ENCODE data around the gene EPB41L2. TPM values are rescaled to one million over a fixed set of nuclear protein-coding genes. Genes with fewer than 3 reads are reported as not detected.
"Not testable (repeated sequence)": the region's sequence is repeated elsewhere in the genome, so short reads cannot be mapped to it uniquely, and the experiment has no call there.

The EPB41L2 gene
- total RNA-seq, 1 donor from 2014 or later: 30.8 TPM

- intact Hi-C loops (cut with micrococcal nuclease): not testable (repeated sequence)
These were observed 147.4 kb downstream of the EPB41L2 start for GRCh38 chr6:130915606-130916005.

- intact Hi-C loops (cut with micrococcal nuclease): loop anchor here (5.0 kb wide), 1 partner anchor 1039 kb away; the partner anchor contains the start of gene CCN2
These were observed 149.9 kb downstream of the EPB41L2 start for GRCh38 chr6:130913120-130913519.

DNA sequence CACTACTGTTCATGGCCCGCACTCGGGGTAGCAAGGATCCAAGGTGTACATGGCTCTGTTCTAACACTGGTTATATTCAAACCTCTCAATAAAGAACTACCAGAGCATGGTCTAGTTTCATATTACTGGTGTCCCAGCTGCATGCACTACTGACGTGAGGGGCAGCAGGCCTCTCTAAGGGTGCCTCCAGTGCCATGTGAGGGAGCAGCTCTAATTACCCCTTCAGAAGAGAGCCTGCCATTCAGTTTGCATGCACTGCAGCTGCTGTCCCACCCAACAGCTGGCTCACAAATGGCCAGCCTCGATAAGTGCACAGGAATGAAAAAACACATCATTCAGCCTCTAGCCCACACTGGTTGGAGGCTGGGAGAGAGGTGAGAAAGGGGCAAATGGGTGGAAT lies 150.6 kb downstream of the EPB41L2 start:
- intact Hi-C loops (cut with micrococcal nuclease): loop anchor here (5.0 kb wide), 1 partner anchor 1040 kb away; the partner anchor contains the start of gene CCN2

DNA sequence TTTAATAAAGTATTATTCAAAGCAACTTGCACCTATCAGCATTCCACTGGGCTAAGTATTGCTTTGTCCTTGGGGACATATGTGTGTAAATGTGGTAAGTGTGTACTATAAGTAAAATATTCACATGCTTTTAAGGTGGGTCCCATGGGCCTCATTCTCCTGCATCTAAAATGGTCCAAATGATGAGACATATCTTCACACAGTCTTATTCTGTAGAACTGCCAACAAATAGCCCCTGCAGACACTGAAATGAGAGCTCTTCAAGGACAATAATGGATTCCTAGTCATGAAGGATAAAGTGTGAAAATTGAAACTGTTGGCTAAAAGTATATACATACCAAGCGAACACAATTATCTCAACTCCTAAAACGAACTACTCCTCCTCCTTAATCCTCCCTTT lies 154.1 kb downstream of the EPB41L2 start:
- intact Hi-C loops (cut with micrococcal nuclease): no loop called here

- intact Hi-C loops (cut with micrococcal nuclease): no loop called here
These were observed 154.9 kb downstream of the EPB41L2 start for GRCh38 chr6:130908188-130908587.

DNA sequence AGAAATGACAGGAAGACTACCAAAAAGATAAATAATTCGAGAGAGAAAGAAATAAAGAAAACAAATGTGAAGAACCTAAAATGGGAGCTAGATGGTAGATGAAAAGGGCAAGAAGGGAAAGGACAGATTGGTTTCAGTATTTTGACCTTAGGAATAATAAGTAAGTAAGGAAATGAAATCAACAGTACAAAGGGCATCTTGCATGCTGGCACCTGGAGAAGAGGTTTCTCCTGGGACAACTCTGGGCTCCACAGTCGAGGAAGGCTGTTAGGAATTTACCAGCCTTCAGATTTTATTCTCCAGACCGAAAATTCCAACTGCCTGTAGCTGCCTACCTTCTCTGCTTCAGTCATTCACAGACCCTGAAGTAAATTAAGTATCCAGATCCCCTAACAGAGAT lies 155.4 kb downstream of the EPB41L2 start:
- intact Hi-C loops (cut with micrococcal nuclease): no loop called here

- intact Hi-C loops (cut with micrococcal nuclease): no loop called here
These were observed 156.2 kb downstream of the EPB41L2 start for GRCh38 chr6:130906736-130907381.

DNA sequence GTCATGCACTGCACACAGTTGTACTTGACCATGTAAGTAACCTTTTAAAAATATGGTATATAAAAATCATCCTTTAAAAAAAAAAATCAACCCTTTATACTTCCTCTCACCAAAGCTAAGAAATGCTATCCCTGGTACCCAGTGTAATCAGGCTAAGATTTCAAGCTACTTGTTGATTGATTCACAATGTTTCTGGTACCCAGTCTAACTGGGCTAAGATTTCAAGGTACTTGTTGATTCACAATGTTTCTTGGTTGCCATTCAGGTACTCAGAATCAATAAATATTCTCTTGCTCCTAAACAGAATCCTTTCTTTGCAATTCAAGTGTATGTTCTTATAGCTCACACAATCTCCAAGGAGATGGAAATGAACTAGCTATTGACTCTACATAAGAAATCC lies 159.4 kb downstream of the EPB41L2 start:
- intact Hi-C loops (cut with micrococcal nuclease): no loop called here

- intact Hi-C loops (cut with micrococcal nuclease): no loop called here
These were observed 160.0 kb downstream of the EPB41L2 start for GRCh38 chr6:130903007-130903406.

DNA sequence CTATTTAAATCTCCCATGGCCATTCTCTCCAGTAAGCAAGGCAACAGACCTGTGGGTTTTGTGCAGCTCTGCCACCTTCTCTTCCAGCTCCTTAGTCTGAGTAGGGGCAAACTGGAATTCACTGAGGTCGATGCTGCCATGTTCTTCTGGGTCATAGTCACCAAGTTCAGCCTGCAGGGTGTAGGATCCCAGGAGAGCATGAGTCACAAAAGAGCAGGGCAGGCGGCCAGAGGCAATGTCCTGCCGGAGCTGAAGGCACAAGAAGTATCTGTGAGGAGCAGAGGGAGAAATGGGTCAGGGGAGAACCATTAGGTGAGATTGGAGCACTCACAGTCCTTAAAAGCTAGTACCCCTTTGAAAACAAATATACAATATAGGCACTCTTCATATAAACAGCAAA lies 162.1 kb downstream of the EPB41L2 start:
- intact Hi-C loops (cut with micrococcal nuclease): no loop called here

GRCh38 chr6:130896249-130896648 lies 166.8 kb downstream of the EPB41L2 start:
- intact Hi-C loops (cut with micrococcal nuclease): no loop called here

DNA sequence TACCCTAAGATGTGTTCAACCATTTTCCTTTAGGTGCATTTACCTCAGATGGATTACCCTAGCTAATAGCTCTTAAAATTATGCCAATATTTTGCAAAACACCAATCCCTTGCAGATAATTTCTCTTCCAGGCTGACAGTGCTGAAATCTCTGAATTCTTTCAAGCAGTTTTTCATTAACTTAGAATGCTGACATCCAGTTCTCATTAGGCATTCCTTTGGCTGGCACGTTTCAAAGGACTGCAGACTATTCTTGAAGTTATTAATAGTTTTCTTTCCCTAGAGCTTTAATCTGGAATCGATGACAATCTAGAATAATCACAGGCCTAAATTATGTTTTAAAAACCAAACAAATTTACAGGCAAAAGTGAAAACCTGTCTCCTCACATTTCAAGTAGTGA lies 167.5 kb downstream of the EPB41L2 start:
- intact Hi-C loops (cut with micrococcal nuclease): no loop called here

DNA sequence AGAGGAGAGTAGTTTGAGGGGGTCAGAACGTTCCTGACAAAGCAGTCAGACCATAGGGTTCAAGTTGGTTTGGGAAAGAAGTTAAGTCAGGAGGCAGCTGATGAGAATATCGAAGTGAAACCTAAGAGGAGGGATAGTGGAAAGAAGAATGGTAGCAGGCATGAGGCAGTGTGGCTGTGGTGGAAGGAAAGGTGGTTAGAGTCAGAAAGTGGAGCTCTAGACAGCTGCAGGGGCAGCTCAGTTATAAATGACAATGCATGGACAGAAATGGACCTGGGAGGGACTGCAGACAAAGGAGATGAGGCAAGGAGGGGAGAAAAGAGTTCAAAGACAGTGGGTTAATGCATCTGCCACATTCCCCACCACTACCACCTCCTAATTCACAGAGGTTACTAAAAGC lies 169.3 kb downstream of the EPB41L2 start:
- intact Hi-C loops (cut with micrococcal nuclease): no loop called here

DNA sequence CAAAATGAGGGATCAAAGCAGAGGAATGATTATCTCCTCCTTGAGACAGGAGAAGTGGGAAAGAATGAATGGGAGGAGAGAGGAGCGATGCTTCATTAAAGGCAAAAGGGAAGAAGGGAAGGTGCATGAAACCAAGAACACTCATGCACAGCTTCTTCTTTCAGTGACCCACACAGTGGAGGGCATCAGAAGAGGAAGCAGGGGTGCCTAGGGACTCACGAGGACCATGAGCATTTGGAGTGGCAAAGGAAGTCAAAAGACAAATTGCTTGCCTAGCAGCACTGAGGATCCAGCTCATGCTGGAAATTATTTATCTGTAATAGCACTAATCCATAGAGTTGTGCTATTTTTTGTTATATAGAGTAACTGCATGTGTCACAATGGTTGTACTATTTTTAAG lies 169.8 kb downstream of the EPB41L2 start:
- intact Hi-C loops (cut with micrococcal nuclease): no loop called here

DNA sequence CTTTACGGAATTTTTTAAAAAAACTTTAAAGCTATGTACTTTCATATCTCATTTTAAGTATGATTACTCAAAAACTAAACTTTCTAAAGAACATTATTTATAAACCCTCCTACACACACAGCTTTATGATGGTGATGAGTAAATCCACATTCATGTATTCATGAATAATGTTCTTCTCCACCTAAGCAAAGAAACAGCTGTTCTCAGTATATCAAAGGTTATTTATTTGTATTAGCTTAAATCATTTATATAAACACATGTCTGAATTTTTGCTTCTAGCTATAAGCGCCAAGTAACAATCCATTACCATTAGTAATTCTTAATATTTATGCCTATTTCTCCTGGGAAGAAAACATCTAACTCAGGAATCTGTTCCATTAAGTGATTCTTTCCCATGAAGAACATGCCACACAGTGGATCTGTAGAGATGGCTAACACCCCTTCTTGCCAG lies 172.5 kb downstream of the EPB41L2 start:
- intact Hi-C loops (cut with micrococcal nuclease): no loop called here

GRCh38 chr6:130889423-130889822 lies 173.6 kb downstream of the EPB41L2 start:
- intact Hi-C loops (cut with micrococcal nuclease): loop anchor here (10.0 kb wide), 1 partner anchor 555 kb away; no protein-coding TSS in a partner anchor

- intact Hi-C loops (cut with micrococcal nuclease): loop anchor here (10.0 kb wide), 1 partner anchor 557 kb away; no protein-coding TSS in a partner anchor
These were observed 174.8 kb downstream of the EPB41L2 start for GRCh38 chr6:130888246-130888645.

DNA sequence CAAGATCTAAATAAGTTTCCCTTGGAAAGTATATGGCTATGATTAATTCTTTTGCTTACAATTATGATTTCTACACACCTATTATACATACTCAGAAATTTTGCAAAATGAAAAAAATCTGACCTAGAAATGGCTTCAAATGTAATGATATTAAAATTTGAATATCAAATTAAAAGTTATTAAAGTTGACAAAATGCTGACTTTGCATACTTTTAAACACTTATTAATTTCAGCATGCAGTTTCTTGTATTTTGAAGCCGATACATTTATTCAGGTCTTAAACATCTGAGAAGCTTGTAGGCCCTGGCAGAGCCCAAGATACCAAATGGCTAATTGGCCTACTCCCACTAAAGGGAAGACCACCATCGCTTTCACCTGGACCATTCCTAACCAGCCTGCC lies 176.1 kb downstream of the EPB41L2 start:
- intact Hi-C loops (cut with micrococcal nuclease): loop anchor here (10.0 kb wide), 1 partner anchor 558 kb away; no protein-coding TSS in a partner anchor

DNA sequence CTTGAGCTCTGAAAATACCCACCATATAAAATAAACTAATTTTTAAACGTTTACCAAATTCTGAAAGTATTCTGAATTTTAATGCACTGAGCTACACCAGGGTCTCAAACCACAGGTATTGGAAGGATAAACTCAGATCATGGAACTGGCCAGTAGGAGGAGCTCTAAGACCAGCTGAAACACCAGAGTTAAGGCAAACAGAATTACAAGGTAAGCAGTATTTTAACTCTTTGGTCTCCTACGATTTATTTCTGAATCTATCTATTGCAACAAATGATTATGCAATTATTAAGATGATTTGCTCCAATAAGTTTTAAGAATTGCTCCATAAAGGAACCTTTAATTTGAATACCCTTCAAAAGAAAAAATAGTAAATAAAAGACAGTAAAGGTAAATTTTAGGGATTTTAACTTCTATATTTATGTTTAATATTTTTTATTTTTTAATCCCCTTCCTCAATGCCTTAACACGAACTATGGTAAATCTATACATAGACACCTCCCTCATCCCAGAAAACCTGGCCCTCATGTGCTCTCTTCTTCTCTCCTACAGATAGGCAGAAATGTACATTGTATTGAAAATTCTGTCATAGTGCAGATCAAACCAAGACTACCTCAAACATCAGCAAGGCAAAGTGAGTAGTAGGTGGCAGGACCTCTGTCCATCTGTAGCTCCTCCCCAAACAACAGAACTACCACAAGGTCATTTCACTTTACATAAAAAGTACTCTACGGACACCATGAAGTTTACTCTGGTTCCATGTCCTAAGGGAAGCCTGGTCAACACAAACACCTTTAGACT lies 177.5 kb downstream of the EPB41L2 start:
- intact Hi-C loops (cut with micrococcal nuclease): loop anchor here (1.0 to 10.0 kb wide), 8 partner anchors 231 to 1025 kb away; partner anchors contain the start of gene MED23

GRCh38 chr6:130882370-130882769 lies 180.7 kb downstream of the EPB41L2 start:
- intact Hi-C loops (cut with micrococcal nuclease): loop anchor here (10.0 kb wide), 1 partner anchor 562 kb away; no protein-coding TSS in a partner anchor

DNA sequence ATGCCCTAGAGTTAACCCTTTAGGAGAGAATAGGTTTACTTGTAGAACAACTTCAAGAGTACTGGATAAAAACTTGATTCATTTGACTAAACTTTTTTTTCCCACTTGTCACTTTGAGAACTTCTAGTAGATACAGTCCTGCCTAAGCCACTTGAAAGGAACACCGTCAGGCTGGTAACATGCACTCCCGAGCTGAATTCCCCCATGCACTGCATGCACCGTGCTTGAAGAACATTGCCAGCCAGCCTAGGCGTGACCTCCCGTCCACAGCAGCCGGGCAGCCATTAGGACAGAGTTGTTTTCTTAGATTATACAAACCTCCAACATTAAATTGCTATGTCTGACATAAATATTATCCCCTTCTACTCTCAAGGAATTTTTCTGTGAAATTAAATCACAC lies 183.2 kb downstream of the EPB41L2 start:
- intact Hi-C loops (cut with micrococcal nuclease): loop anchor here (10.0 kb wide), 2 partner anchors 565 to 1385 kb away; no protein-coding TSS in a partner anchor

DNA sequence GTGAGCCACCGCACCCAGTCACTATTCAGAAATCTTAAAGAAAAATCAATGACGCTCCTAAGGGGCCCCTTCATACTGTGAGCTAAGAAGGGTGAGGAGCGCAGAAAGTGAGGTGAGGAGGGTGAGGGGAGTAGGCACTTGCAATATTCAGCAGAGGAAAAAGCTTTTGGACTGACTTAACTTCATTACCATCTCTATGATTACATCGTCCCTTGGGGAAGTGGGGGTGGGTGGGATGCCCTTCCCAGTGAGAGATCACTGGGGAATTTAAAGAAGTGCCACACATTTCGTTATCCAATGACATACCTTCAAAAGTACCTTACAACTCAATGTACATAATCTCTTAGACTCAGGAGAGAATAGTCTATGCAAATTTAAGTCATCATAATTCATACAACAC lies 189.3 kb downstream of the EPB41L2 start:
- intact Hi-C loops (cut with micrococcal nuclease): loop anchor here (10.0 kb wide), 1 partner anchor 1379 kb away; no protein-coding TSS in a partner anchor
